ENCODE measurements around the gene NR2F1-AS1. TPM values are rescaled to one million over a fixed set of nuclear protein-coding genes. Genes with fewer than 3 reads are reported as not detected.

Gene NR2F1-AS1
- total and polyA plus RNA-seq, 3 donors from 2014 or later, result 15.6 to 24.8 (median 20.6) TPM

- Histone ChIP-seq H3K27me3 (no peaks in the 10 kb centered on the region), H3K27ac (peak overlapping the region in 1 of 2 donors; percentile 10), H3K4me1 (no peaks in the 10 kb centered on the region), H3K4me3 (peak overlapping the region; percentile 59 to 65), H3K9me3 (no peaks in the 10 kb centered on the region), H3K36me3 (ENCODE audit: low read depth, missing control alignments) (no peaks in the 10 kb centered on the region)
- intact Hi-C loops (cut with DNase I; ENCODE audit: low total_unique reads), result no loop called here
- 1 to 2% methylated on average over 17 to 50 of the region's 70 CpGs for WGBS, 2 donors
- TF ChIP-seq POLR2A (IDR thresholded peaks at IDR 0.05) (no peak), CTCF (IDR thresholded peaks at IDR 0.05) (no peak)
- DNase-seq, result no peak
Measured at GRCh38 chr5:93585041-93585766, 4.2 kb upstream of the NR2F1-AS1 start.

- Histone ChIP-seq H3K27ac (peak overlapping the region in 1 of 2 donors; percentile 77), H3K4me1 (no peaks in the 10 kb centered on the region), H3K27me3 (no peaks in the 10 kb centered on the region), H3K4me3 (peak overlapping the region; percentile 59 to 65), H3K36me3 (ENCODE audit: low read depth, missing control alignments) (no peaks in the 10 kb centered on the region), H3K9me3 (no peaks in the 10 kb centered on the region)
- DNase-seq, result no peak
- TF ChIP-seq POLR2A (IDR thresholded peaks at IDR 0.05), result no peak
- no peak for TF ChIP-seq CTCF (IDR thresholded peaks at IDR 0.05)
- 0% methylated on average over 35 of the region's 48 CpGs; no CpG with 5 or more reads in 1 of the 2 donors for WGBS, 2 donors
- intact Hi-C loops (cut with DNase I; ENCODE audit: low total_unique reads), result no loop called here
Measured at GRCh38 chr5:93584596-93585040, 3.6 kb upstream of the NR2F1-AS1 start.

GRCh38 chr5:93583768-93584595 lies 3.0 kb upstream of the NR2F1-AS1 start:
- Histone ChIP-seq H3K9me3 (no peaks in the 10 kb centered on the region), H3K4me3 (peak overlapping the region; percentile 59 to 65), H3K27me3 (no peaks in the 10 kb centered on the region), H3K27ac (peak overlapping the region in 1 of 2 donors; percentile 77), H3K4me1 (peaks cover 4% of the 10 kb centered on the region), H3K36me3 (ENCODE audit: low read depth, missing control alignments) (no peaks in the 10 kb centered on the region)
- WGBS, 2 donors, result 0 to 1% methylated on average over 36 to 81 of the region's 110 CpGs
- no peak for DNase-seq
- intact Hi-C loops (cut with DNase I; ENCODE audit: low total_unique reads), result no loop called here
- no peak for TF ChIP-seq CTCF (IDR thresholded peaks at IDR 0.05)
- no peak for TF ChIP-seq POLR2A (IDR thresholded peaks at IDR 0.05)

- no peak for DNase-seq
- Histone ChIP-seq H3K27me3 (no peaks in the 10 kb centered on the region), H3K4me1 (peaks cover 6% of the 10 kb centered on the region), H3K9me3 (no peaks in the 10 kb centered on the region), H3K36me3 (ENCODE audit: low read depth, missing control alignments) (no peaks in the 10 kb centered on the region), H3K27ac (peak overlapping the region in 1 of 2 donors; percentile 77), H3K4me3 (peak overlapping the region; percentile 59 to 65)
- TF ChIP-seq CTCF (IDR thresholded peaks at IDR 0.05) (no peak), POLR2A (IDR thresholded peaks at IDR 0.05) (no peak)
- intact Hi-C loops (cut with DNase I; ENCODE audit: low total_unique reads), result no loop called here
- WGBS, 2 donors, result 1% methylated on average over 4 of the region's 4 CpGs
Measured at GRCh38 chr5:93583439-93583767, 2.4 kb upstream of the NR2F1-AS1 start.
